GM23248 (cell line): ENCODE measurements around the gene ZGPAT. TPM values are rescaled to one million over a fixed set of nuclear protein-coding genes. Genes with fewer than 3 reads are reported as not detected.

Experiments
- DNase-seq: peaks from one replicate; pipeline ENCODE4 v3.0.0-alpha.2; 2015
- H2AFZ ChIP-seq: fragments of 200-600 bp; sonication (generic); 2 replicates; pipeline ENCODE4 v1.6.1; 2016; ENCODE audit warnings: antibody characterized with exemption
- H3F3A ChIP-seq: fragments of 200-600 bp; sonication (generic); 2 replicates; pipeline ENCODE4 v1.6.1; 2016; ENCODE audit warnings: mild to moderate bottlenecking, antibody characterized with exemption, mixed run types; ENCODE audit not compliant: insufficient read depth
- H3K27ac ChIP-seq: fragments of 200-600 bp; sonication (generic); 2 replicates; pipeline ENCODE4 v1.5.1; 2016; ENCODE audit warnings: mild to moderate bottlenecking
- H3K27me3 ChIP-seq: fragments of 200-600 bp; sonication (generic); replicated peaks from 2 replicates; pipeline ENCODE4 v1.6.1; 2016; ENCODE audit warnings: mild to moderate bottlenecking; ENCODE audit not compliant: insufficient read depth
- H3K36me3 ChIP-seq: fragments of 200-600 bp; sonication (generic); 2 replicates; pipeline ENCODE4 v1.6.1; 2016; ENCODE audit warnings: low read depth, mild to moderate bottlenecking
- H3K4me1 ChIP-seq: fragments of 200-600 bp; sonication (generic); 2 replicates; pipeline ENCODE4 v1.6.1; 2016; ENCODE audit warnings: mild to moderate bottlenecking; ENCODE audit not compliant: insufficient read depth
- H3K4me2 ChIP-seq: fragments of 200-600 bp; sonication (generic); one replicate; pipeline ENCODE4 v1.6.1; 2016; ENCODE audit warnings: mild to moderate bottlenecking; ENCODE audit not compliant: unreplicated experiment
- H3K4me3 ChIP-seq: fragments of 200-600 bp; sonication (generic); 2 replicates; pipeline ENCODE4 v1.5.1; 2016; ENCODE audit warnings: mild to moderate bottlenecking
- H3K79me2 ChIP-seq: fragments of 200-600 bp; sonication (generic); 2 replicates; pipeline ENCODE4 v1.6.1; 2016; ENCODE audit warnings: mild to moderate bottlenecking; ENCODE audit not compliant: insufficient read depth
- H3K9ac ChIP-seq: fragments of 200-600 bp; sonication (generic); 2 replicates; pipeline ENCODE4 v1.6.1; 2016; ENCODE audit warnings: mild to moderate bottlenecking
- H3K9me2 ChIP-seq: fragments of 200-600 bp; sonication (generic); 2 replicates; pipeline ENCODE4 v1.6.1; 2016; ENCODE audit warnings: mixed run types, mild to moderate bottlenecking, moderate library complexity; ENCODE audit not compliant: insufficient read depth
- H3K9me3 ChIP-seq: fragments of 200-600 bp; sonication (generic); one replicate; pipeline ENCODE4 v1.6.1; 2017; ENCODE audit warnings: low read depth
- H4K20me1 ChIP-seq: fragments of 200-600 bp; sonication (generic); 2 replicates; pipeline ENCODE4 v1.6.0; 2016; ENCODE audit not compliant: insufficient read depth
- EZH2 ChIP-seq: fragments of 200-600 bp; sonication (generic); IDR thresholded peaks from 2 replicates; pipeline ENCODE4 v1.6.1; 2018; ENCODE audit warnings: antibody characterized with exemption, mild to moderate bottlenecking; ENCODE audit not compliant: insufficient read depth, poor library complexity, severe bottlenecking
- EZH2phosphoT487 ChIP-seq: fragments of 200-600 bp; sonication (generic); IDR thresholded peaks from 2 replicates; pipeline ENCODE4 v1.6.1; 2018; ENCODE audit warnings: antibody characterized with exemption, moderate library complexity, mild to moderate bottlenecking, low read depth; ENCODE audit not compliant: insufficient read depth
- WGBS, 2 experiments: methylation state at CpG; one replicate each; pipeline ENCODE4 v1.1.6; 2015 to 2017; ENCODE audit warnings: low lambda C conversion rate in 2 of 2, low coverage in 1 of 2; ENCODE audit errors: missing lambda C conversion rate in 2 of 2; 5-methylcytosine and 5-hydroxymethylcytosine counted together
- in situ Hi-C: fragments of 300-500 bp; cut with MboI; formaldehyde crosslinking; loops from 2 replicates; pipeline ENCODE4 v1.15.0; 2020
- polyA plus RNA-seq: library from polyadenylated mRNA; unstranded; fragments of >200 nt; fragmentation: Nextera tagmentation; extraction: Ambion mirVana; gene quantifications from 2 replicates; pipeline ENCODE4 v1.2.1, GENCODE V29; 2016
- total RNA-seq: library from RNA; depleted of rRNA; stranded (reverse); fragments of >200 nt; shearing (Covaris generic); gene quantifications from 2 replicates; pipeline ENCODE4 v1.2.3, GENCODE V29; 2014

ZGPAT gene
- total and polyA plus RNA-seq, 2 experiments from 2014 or later: 22.7 to 28.5 TPM

DNA sequence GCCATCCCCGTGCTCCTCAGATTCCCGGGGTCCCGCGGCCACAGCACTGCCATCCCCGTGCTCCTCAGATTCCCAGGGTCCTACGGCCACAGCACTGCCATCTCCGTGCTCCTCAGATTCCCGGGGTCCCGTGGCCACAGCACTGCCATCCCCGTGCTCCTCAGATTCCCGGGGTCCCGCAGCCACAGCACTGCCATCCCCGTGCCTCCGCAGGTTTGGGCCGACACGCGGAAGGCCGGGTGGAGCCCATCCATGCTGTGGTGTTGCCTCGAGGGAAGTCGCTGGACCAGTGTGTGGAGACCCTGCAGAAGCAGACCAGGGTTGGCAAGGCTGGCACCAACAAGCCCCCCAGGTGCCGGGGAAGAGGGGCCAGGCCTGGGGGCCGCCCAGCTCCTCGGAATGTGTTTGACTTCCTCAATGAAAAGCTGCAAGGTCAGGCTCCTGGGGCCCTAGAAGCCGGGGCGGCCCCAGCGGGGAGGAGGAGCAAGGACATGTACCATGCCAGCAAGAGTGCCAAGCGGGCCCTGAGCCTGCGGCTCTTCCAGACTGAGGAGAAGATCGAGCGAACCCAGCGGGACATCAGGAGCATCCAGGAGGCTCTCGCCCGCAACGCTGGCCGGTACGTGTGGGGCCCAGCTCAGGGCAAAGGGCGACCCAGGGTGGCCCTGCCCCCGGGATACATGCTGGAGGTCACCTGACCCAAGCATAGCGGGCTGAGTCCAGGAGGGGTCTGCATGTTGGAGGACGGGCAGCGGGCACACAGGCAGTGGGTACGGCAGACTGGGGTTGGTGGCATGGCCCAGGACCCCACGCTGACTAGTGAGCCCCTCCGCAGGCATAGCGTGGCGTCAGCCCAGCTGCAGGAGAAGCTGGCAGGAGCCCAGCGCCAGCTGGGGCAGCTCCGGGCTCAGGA, 27.4 kb downstream of the ZGPAT start:
- H2AFZ ChIP-seq: no peak overlapping the region
- in situ Hi-C loops: no loop called here
- H3K27ac ChIP-seq: no peak overlapping the region
- H3K27me3 ChIP-seq: no peaks in the 10 kb centered on the region
- H3K9ac ChIP-seq: no peak overlapping the region
- H4K20me1 ChIP-seq: no peaks in the 10 kb centered on the region
- H3F3A ChIP-seq: no peaks in the 10 kb centered on the region
- no peak overlapping the region for H3K4me3 ChIP-seq
- WGBS, 2 experiments: 86 to 90% methylated on average over 31 to 45 of the region's 48 CpGs
- TF ChIP-seq EZH2phosphoT487 (no peak), EZH2 (no peak)
- H3K79me2 ChIP-seq: peaks cover 18% of the 10 kb centered on the region
- no peaks in the 10 kb centered on the region for H3K9me3 ChIP-seq
- H3K4me1 ChIP-seq: no peaks in the 10 kb centered on the region
- H3K9me2 ChIP-seq: no peaks in the 10 kb centered on the region
- DNase-seq: no peak
- no peaks in the 10 kb centered on the region for H3K36me3 ChIP-seq
- no peak overlapping the region for H3K4me2 ChIP-seq

DNA sequence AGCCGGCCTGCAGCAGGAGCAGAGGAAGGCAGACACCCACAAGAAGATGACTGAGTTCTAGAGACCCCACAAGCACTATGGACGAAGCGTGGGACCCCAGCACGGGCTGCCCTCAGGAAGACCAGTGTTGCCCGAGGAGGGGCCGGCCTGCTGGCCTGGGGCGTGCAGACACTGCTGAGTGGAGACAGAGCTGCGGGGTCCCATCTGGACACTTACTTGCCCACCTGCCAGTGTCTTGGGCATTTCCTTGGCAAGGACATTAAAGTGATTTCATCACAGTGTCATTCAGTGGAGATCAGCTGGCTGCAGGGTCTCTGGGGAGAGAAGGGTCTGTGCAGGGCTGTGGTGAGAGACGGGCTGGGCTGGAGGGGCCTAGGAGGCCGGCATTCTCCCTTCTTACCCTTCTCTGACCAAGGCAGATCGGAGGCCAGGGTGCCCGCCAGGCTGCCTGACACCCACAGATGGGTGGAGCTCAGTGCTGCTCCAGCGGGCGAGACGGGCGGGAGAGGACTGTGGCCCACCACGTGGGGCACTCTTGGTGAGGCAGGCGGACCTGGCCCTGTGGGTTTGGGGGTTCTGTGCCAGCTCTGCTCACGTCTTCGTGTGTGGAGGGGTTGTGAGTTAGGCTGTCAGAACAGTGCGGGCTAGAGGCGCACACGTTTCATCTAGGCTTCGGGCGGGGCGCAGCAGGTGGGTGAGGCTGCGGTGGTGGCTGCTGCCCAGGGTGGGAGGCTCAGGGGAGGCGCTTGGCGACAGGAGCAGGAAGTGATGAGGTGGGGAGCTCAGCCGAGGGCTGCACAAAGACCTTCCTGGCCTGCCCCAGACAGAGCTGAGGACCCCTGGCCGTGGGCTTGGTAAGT, 28.2 kb downstream of the ZGPAT start, which contains the start of gene LIME1:
LIME1 (plus strand) TSS at position 806 of the 860 bp plus-strand sequence. CDS start 886 bp downstream, outside the sequence.
- no peak for TF ChIP-seq EZH2
- TF ChIP-seq EZH2phosphoT487: no peak
- Histone ChIP-seq H3K9ac (no peak within 1 kb of the TSS), H3K4me1 (no peaks in the 10 kb centered on the region), H3K27me3 (no peaks in the 10 kb centered on the region), H3K9me3 (no peaks in the 10 kb centered on the region), H3F3A (no peaks in the 10 kb centered on the region), H2AFZ (no peak within 1 kb of the TSS), H3K4me2 (no peak within 1 kb of the TSS), H3K36me3 (no peaks in the 10 kb centered on the region), H4K20me1 (no peaks in the 10 kb centered on the region), H3K27ac (no peak within 1 kb of the TSS), H3K79me2 (peaks cover 9% of the 10 kb centered on the region; the same call in 1 of the 2 replicates), H3K4me3 (no peak within 1 kb of the TSS), H3K9me2 (no peaks in the 10 kb centered on the region)
- WGBS, 2 experiments: 89 to 91% methylated on average over 28 to 31 of the region's 31 CpGs
- in situ Hi-C loops: no loop called here
- DNase-seq: no peak

DNA sequence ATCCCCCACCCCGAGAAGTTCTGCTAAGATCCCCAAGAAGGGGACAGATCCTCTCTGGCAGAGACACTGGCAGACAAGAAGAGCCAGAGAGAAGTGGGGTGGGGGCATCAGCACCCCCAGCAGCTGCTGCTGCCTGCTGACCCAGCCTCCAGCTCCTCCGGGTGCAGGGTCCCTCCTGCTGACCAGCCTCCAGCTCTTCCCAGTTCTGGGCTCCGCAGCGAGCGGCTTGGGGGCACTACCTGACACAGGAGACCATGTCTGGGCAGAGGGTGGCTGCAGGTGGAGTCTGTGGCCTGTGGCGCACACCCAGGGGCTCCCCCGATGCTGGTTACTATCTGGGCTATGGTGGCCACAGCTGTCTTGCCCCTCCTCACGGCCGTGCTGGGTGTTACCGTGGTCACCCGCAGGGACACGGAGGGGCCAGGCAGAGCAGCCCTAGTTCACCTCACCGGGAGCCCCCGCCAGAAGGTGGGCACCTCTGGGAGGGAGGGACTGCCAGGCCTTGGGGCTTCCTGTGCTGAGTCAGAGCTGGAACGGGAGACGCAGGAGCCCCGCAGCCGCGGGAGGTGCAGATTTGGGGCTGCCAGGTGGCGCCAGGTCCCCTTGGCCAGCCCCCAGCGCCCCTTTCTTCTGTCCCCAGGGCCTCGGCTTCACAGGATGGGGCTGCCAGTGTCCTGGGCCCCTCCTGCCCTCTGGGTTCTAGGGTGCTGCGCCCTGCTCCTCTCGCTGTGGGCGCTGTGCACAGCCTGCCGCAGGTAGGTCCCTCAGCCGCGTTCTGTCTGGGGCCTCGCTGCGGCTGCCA, 29.3 kb downstream of the ZGPAT start:
- Histone ChIP-seq H3K4me1 (peaks cover 7% of the 10 kb centered on the region; the same call in 1 of the 2 replicates), H3F3A (no peaks in the 10 kb centered on the region), H2AFZ (no peak overlapping the region), H3K9me2 (no peaks in the 10 kb centered on the region), H3K27ac (no peak overlapping the region), H3K36me3 (no peaks in the 10 kb centered on the region), H3K4me3 (no peak overlapping the region), H3K79me2 (no peaks in the 10 kb centered on the region; the same call in 1 of the 2 replicates), H4K20me1 (no peaks in the 10 kb centered on the region), H3K27me3 (no peaks in the 10 kb centered on the region), H3K9me3 (no peaks in the 10 kb centered on the region), H3K4me2 (no peak overlapping the region), H3K9ac (no peak overlapping the region)
- 90 to 95% methylated on average over 24 to 25 of the region's 30 CpGs for WGBS, 2 experiments
- DNase-seq: no peak
- in situ Hi-C loops: no loop called here
- TF ChIP-seq EZH2phosphoT487 (no peak), EZH2 (no peak)

GRCh38 chr20:63737695-63737944, 29.8 kb downstream of the ZGPAT start:
- no peaks in the 10 kb centered on the region for H3K36me3 ChIP-seq
- H3K9me3 ChIP-seq: no peaks in the 10 kb centered on the region
- H3F3A ChIP-seq: no peaks in the 10 kb centered on the region
- H3K27ac ChIP-seq: no peak overlapping the region
- no peaks in the 10 kb centered on the region for H4K20me1 ChIP-seq
- H2AFZ ChIP-seq: no peak overlapping the region
- 58% methylated on average over 26 of the region's 26 CpGs; no CpG with 5 or more reads in 1 of the 2 experiments for WGBS, 2 experiments
- H3K4me3 ChIP-seq: no peak overlapping the region
- peaks cover 7% of the 10 kb centered on the region; the same call in 1 of the 2 replicates for H3K4me1 ChIP-seq
- H3K27me3 ChIP-seq: no peaks in the 10 kb centered on the region
- H3K9me2 ChIP-seq: no peaks in the 10 kb centered on the region
- H3K4me2 ChIP-seq: no peak overlapping the region
- in situ Hi-C loops: no loop called here
- no peaks in the 10 kb centered on the region; the same call in 1 of the 2 replicates for H3K79me2 ChIP-seq
- TF ChIP-seq EZH2phosphoT487 (no peak), EZH2 (no peak)
- no peak for DNase-seq
- H3K9ac ChIP-seq: no peak overlapping the region
